Pons (tissue), 1 donor: ENCODE data around the gene CD33.
A peak's percentile ranks its signal among the peaks of the same experiment; 100 is the strongest.

Source experiments
- DNase-seq: peaks from one replicate; pipeline ENCODE4 v3.0.0-alpha.2; 2016; ENCODE audit warnings: low spot score

Gene CD33

DNA sequence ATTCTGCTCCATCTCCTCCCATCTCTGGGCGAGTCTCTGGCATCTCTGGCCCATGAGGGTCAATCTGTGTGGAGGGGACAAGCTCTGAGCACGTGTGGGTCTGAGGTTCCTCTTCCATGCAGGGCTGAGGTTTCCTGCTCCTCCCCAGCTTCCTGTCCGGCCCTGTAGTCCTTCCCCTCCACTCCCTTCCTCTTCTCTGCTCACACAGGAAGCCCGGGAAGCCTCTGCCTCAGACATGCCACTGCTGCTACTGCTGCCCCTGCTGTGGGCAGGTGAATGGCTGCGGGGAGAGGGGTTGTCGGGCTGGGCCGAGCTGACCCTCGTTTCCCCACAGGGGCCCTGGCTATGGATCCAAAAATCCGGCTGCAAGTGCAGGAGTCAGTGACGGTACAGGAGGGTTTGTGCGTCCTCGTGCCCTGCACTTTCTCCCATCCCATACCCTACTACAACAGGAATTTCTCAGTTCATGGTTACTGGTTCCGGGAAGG, 14.0 kb upstream of the CD33 start:
- DNase-seq, result peak; percentile 19

DNA sequence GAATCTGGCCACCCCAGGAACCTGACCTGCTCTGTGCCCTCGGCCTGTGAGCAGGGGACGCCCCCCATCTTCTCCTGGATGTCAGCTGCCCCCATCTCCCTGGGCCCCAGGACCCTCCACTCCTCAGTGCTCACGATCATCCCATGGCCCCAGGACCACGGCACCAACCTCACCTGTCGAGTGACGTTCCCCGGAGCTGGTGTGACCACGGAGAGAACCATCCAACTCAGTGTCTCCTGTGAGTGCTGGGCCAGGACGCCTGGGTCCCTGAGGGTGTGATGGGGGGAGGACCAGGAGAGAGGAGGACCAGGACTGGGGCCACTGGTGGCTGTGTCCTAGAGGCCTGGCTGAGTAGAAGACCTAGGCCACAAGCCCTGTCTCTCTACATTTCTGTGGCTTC, 13.0 kb upstream of the CD33 start:
- no peak for DNase-seq

DNA sequence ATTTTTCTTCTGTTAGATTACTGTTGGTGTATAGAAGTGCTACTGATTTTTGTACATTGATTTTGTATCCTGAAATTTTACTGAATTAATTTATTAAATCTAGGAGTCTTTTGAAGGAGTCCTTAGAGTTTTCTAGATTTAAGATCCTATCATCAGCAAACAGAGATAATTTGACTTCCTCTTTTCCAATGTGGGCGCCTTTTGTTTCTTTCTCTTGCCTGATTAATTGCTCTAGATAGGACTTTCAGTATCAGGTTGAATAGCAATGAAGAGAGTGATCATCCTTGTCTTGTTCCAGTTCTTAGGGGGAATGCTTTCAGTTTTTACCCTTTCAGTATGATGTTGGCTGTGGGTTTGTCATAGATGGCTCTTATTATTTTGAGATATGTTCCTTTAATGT, 5.6 kb upstream of the CD33 start:
- no peak for DNase-seq

DNA sequence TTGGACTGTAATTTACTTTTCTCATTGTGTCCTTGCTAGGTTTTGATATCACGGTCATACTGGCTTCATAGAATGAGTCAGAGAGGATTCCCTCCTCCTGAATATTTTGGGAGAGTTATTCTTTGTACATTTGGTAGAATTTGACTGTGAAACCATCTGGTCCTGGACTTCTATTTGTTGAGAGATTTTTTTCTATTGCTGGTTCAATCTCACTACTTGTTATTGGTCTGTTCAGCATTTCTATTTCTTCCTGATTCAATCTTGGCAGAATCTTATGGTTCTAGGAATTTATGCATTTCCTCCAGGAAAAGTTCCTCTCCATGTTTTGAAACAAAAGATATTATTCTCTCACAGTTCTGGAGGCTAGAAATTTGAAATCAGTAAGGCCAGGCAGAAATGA, 4.9 kb upstream of the CD33 start:
- DNase-seq, result peak; percentile 7

DNA sequence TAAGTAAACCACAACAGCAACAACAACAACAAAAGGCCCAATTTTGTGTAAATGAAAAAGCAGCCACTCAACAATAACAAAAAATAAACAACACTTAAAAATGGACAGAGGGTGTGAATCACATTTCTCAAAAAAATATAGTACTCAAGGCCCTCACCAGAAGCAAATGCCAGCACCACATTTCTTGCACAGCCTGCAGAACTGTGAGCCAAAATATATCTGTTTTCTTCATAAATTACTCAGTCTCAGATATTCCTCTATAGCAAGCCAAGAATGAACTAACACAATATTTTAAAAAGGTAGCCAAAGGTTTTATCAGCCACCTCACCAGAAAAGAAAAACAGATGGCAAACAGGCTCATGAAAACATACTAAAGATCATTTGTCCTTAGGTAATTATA, 3.9 kb upstream of the CD33 start:
- no peak for DNase-seq

DNA sequence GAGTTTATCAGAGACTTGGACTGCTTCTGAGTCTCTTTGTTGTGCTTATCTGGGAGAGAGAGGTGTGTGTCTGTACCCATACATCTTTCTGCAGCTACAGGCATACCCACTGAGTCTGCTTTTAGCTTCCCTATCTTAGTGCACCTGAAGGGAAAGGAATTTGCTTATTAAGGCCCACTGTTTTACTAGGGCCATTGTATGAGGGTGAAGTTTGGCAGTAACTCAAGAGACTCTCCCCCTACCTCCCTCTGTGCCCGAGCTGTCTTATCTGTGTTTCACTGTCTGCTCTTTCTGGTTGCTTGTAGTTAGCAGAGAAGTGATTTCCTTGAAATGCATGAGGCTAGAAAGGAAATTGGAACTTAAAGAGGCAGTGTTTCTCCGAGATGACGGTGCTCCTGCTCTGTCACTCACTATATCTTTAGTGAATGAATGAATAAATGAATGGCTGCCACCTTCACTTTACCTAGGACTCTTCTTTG, 678 bp upstream of the CD33 start:
- DNase-seq, result no peak

DNA sequence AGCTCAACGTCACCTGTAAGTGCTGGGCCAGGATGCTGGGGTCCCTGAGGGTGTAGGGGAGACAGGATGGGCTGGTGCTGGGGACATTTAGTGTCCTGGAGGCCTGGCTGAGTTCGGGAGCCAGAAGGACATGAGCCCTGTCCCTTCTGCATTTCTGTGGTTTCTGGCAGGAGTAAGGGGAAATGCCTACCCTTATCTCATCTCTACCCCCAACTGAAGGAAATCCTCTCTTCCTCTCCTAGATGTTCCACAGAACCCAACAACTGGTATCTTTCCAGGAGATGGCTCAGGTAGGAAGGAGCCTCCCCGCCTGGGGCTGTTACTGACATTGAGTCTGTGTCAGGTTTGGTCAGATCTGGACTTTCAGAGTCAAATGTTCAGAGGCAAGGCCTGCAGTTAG, 1.2 kb downstream of the CD33 start:
- DNase-seq, result no peak

DNA sequence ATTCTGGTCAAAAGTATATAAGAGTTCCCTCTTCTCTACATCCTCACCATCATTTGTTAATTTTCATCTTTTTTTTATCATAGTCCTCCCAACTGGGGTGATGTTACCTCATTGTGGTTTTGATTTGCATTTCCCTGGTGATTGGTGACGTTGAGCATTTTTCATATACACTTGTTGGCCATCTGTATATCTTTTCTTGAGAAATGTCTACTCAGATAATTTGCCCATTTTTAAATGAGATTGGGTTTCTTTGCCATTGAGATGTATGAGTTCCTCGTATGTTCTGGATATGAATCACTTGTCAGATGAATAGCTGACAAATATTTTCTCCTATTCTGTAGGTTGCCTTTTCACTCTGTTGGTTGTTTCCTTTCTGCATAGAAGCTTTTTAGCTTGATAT, 2.4 kb downstream of the CD33 start:
- no peak for DNase-seq

DNA sequence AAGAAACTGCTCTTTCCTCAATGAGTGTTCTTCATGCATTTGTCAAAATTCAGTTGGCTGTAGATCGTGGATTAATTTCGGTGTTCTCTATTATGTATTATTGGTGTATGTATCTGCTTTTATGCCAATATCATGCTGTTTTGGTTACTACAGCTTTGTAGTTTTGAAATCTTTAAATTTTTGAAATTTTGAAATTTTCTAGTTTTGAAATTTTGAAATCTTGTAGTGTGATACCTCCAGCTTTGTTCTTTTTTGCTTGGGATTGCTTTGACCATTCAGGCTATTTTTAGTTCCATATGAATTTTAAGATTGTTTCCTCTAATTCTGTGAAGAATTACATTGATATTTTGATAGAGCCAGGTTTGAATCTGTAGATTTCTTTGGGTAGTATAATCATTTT, 3.1 kb downstream of the CD33 start:
- DNase-seq, result no peak

DNA sequence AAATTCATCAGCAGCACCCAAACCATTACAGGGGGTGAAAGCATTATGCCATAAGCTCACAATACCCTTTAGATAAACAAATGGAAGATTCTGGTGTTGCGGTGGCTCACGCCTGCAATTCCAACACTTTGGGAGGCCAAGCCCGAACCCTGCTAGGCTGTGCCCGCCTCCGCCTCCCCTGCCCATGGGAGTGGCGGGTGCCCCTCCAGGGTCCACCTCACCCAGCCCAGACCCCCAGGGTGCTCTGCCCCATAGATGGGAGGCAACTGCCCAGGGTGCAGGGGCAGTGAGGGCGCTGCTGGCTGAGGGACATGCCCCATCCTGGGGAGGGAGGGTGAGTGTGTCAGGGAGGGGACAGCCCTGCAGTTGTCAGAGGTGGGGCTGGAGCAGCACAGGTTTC, 16.0 kb downstream of the CD33 start:
- no peak for DNase-seq

DNA sequence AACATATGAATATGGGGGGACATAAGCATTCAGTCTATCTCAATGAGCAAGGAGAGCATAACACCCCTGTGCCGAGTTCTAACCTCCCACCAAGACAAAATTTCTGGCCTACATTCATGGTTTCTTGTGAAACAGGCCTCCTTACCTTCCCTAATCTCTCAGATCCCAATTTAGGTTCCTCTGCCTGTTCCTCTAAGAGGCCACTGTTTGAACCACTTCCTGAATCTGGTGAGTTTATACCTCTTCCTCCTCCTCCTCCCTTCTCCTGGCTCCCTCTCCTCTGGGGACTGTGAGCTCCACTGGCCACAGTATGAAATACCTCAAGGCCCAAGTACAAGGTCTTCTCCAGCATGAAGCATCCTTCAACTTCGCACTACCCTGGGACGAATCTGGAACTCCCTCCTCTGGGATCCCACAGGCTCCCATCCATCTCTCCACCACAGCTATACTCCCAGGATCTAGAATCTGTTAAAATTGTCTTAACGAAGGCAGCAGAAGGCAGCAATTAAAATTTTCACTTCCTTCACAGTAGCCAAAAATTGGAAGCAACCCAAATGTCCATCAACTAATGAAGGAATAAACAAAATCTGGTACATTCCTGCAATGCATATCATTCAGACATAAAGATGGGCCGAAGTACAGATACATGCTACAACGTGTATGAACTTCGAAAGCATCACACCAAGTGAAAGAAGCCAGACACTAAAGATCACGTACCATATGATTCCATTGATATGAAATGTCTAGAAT, 18.2 kb downstream of the CD33 start:
- DNase-seq, result no peak

DNA sequence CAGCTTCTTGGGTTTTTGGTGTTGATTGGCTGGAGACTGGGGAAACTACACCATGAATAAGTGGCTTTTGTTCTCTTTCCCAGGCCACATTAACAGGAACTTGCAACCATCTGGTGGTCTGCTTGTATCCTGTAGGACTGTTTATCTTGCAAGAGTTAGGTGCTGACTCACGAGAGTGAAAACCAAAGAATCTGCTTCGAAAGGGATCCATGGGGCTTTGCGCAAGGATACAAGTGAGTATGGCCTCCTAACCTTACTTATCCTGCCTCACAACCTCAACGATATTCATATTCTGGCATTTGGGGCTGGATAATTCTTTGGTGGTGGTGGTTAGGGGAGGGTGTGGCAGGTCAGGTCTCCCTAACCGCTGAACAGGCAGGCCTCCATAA, 21.3 kb downstream of the CD33 start:
- DNase-seq, result no peak

DNA sequence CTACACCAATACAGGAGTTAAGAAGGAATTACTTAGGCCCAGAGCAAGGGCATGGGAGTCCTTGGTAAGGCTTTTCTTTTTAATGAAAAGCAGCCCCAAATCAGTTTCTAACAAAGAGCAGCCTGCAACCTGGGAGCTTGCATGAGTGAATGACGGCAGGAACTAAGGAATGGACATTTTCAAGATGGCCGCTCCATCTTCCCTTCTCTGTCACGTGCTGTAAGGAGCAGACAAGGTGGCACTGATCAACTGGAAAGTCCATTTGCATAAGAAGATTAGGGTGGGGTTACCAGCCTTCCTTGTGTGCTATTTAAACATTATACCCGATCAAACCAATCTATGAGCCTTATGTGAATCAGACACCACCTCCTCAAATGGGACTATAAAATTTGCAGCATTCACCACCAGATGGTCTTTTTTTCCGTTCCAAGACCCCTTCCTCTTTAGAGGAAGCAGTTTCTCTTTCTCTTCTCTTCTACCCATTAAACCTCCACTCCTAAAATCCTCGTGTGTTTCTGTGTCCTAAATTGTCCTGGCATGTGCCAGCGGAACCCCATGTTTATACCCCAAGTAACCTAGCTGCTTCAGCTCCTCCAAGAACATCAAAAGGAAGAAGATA, 23.2 kb downstream of the CD33 start:
- DNase-seq, result no peak

DNA sequence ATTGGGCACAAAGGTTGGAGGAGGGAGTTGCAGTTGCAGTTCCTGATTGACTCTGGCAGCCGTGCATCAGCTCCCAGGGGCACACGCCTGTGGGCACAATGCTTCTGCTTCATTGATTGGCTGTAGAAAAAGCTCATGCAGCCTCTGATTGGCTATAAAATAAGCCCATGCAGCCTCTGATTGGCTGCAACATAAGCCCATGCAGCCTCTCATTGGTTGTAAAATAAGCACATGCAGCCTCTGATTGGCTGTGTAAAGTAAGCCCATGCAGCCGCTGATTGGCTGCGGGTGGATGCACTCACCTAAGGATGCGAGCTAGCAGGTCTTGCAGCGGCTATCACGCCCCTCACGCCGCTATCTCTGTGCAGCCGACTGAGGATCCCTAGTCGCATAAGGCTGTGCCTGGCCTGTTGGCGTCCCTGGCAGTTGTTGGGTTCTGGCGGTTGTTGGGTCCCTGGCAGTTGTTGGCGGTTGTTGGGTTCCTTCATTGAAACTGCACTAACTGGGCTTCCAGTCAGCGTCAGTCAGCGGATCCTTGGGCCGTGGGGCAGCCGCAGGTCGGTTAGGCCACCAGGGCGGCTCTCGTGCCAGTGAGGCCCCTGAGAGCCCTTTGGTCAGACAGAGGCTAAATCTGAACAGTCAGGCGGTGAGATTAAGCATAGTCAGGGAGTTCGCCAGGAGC, 26.0 kb downstream of the CD33 start, which contains the start of gene SIGLECL1:
Gene SIGLECL1, plus strand, starts transcription at position 295 of the 682 bp plus-strand sequence. CDS start 12,993 bp downstream, outside the sequence.
- DNase-seq, result no peak

DNA sequence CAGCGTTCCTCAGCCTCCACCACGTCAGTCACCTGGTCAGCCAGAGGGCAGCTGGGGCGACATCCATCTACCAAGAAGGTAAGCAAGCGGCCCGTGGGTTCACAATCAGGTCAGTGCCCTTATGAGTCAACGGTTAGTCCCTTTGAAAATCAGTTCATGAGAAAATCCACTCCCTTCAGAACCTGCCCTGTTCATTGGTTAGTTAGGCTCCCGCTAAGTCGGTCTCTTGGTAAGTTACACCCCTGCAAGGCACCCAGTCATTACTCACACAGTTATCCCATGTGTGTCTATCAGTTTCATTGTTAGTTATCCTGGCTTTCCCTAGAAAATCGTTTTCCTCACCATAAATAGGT, 26.6 kb downstream of the CD33 start:
- no peak for DNase-seq

DNA sequence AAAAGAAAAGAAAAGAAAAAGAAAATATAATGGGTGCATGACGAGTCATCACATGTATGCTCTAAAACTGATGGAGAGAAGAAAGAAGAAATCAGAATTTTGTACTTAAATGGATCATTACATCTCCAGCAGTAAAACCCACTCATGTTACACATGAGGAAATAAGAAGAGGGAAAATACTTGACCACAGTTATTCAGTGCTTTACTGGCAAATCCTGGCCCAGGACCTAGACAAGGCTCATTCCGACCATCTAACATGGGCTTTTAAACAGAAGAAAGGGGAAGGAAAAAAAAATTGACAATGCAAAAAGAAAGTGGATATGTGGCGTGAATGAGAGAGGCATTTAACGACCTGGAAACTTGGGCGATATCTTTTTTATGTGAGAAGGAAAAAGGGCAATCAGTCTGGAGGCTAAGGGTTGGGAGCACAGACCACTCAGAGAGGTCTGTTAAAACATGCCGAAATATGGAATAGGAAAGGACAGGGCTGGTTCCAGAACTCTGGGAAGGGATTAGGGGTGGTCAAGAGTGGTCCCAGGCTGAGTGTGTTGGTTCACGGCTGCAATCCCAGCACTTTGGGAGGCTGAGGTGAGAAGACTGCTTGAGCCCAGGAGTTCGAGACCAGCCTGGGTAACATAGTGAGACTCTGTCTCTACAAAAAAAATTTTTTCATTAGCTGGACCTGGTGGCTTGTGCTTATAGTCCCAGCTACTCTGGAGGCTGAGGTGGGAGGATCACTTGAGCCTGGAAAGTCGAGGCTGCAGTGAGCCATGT, 27.6 kb downstream of the CD33 start:
- DNase-seq, result no peak

DNA sequence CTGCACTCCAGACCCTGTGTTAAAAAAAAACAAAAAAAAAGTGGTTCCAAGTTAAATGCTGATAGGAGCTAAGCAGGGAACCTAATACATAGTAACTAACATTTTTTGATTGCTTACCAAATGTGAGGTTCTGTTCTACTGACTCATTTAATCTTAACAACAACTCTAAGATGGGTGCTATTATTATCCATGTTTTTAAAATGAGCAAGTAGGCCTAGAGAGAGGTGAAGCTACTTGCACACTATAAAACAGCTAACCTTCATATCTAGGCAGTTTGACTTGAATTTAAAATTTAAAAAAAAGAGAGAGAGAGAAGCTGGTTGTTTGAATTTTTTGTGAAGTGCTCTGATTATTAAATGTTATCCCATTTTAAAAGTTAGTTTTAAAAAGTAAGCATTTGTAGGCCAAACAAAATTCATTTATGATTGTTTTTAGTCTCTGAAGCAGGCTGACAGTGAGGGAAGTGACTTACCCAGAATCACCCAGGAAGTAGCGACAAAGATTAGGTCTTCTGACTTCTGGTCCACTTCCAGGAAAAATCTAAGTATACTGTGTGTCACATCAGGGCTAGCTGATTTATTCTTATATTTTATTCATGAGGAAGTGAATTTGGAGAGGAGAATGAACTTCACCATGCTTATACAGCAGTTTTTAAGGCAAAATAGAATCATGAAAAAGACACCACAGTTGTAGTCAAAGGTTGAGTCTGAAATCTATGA, 28.4 kb downstream of the CD33 start:
- DNase-seq, result no peak

DNA sequence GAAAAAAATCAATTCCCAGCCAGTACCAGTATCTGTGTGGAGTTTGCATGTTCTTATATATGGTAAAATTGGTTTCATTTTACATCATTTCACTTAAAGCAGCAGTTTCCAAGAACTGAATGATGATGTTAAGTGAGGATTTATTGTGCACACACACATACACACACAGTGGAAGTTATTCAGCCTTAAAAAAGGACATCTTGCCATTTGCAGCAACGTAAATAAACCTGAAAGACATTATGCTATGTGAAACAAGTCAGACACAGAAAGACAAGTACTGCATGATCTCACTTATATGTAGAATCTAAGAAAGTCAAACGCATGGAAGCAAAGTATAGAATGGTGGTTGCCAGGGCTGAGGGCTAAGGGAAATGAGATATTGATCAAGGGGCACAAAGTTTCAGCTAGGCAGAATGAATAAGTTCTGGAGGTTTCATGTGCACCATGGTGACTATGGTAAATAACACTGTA, 31.3 kb downstream of the CD33 start:
- DNase-seq, result no peak

DNA sequence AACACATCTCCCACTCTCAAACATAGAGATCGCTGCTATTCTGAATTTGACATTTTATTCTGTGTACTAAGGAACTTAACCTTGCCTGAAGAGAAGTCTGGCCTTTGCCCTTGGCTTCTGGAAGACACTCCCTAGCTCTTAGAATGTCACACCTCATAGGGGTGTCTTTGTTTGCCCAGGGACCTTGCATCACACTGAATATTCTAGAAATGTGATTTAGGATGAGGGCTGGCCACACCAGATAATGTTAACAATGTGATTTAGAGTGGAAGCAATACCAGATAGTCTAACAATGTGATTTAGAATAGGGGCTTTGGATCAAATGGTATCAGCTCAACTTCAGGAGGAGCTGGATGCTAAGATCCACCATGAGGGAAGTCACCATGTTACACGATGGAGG, 32.6 kb downstream of the CD33 start:
- no peak for DNase-seq

DNA sequence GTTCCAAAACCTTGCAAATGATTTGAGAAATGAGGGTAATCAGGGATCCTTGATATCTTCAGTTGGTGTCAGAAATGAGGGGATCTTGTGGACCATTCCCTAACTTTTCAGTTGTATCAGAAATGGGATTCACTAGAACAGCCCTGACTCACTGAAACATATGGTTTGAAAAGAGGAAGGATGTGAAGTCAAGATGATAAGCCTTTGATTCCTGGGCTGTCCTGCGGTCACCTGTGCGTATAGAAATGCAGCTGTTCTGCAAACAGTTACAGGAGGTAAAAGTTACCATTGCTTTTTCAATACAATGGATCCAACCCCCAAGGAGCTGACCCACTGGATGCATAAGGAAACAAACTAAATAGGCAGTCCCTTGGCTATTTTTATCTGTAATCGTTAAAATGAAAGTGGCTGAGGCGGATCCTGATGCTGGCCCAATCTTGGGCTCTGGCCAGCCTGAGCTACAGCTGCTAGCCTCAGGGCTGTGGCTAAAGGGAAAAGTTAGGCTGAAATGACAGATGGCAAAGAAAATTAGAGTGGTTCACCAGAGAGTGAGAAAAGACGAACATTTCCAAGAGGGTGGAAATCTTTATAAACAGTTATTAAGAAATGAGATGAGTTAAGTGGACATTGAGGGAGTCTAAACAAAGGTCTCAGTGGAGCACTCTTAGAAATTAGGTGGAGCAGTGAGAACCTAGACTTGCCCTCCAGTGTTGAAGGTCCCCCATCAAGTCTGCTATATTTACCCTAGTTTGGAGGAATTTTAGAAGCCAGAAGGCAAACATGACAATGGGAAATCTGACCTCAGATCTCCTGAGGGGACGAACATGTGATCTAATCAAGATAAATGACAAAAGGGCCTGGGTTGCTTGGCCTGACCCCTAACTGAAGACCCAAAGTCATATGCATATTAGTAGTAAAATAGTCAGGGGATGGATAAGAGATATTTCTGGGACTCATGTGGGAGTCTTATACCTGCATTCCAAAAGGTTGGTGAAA, 33.6 kb downstream of the CD33 start:
- no peak for DNase-seq
